Measurements from ENCODE around the gene CALR3. TPM values are rescaled to one million over a fixed set of nuclear protein-coding genes. Genes with fewer than 3 reads are reported as not detected.
"Not testable (repeated sequence)": the region's sequence is repeated elsewhere in the genome, so short reads cannot be mapped to it uniquely, and the experiment has no call there.

CALR3 gene
- total RNA-seq, 2 donors from 2014 or later = not detected

- Histone ChIP-seq H3K27ac (no peak overlapping the region), H3K9me3 (no peaks in the 10 kb centered on the region), H3K27me3 (no peaks in the 10 kb centered on the region), H3K36me3 (no peaks in the 10 kb centered on the region), H3K9ac (ENCODE audit: low read depth in 2 of 2, low read length in 2 of 2) (no peak overlapping the region), H3K4me1 (peaks cover 16% of the 10 kb centered on the region), H3K4me3 (no peak overlapping the region)
- no peak for DNase-seq
- no peak for TF ChIP-seq CTCF (IDR thresholded peaks at IDR 0.05)
- intact Hi-C loops (cut with DNase I) = no loop called here
Observed at GRCh38 chr19:16472992-16473391, 23.0 kb downstream of the CALR3 start.

- H3K9ac ChIP-seq (ENCODE audit: low read depth in 2 of 2, low read length in 2 of 2) = peak overlapping the region in 1 of 2 donors; percentile 67
- intact Hi-C loops (cut with DNase I) = not testable (repeated sequence)
- peak overlapping the region; percentile 69 for H3K27ac ChIP-seq
Observed at GRCh38 chr19:16472559-16472899, 23.4 kb downstream of the CALR3 start.

GRCh38 chr19:16470911-16471811 lies 24.8 kb downstream of the CALR3 start:
- H3K4me3 ChIP-seq = peak overlapping the region; percentile 99
- intact Hi-C loops (cut with DNase I) = no loop called here
- peak overlapping the region; percentile 69 for H3K27ac ChIP-seq
- no peaks in the 10 kb centered on the region for H3K36me3 ChIP-seq
- peak overlapping the region; percentile 85 to 88 for H3K9ac ChIP-seq (ENCODE audit: low read depth in 2 of 2, low read length in 2 of 2)
- no peak for TF ChIP-seq CTCF (IDR thresholded peaks at IDR 0.05)
- no peaks in the 10 kb centered on the region for H3K9me3 ChIP-seq
- peaks cover 16% of the 10 kb centered on the region for H3K4me1 ChIP-seq
- no peaks in the 10 kb centered on the region for H3K27me3 ChIP-seq
- DNase-seq = peak; percentile 44

More at GRCh38 chr19:16472559-16472899, 23.4 kb downstream of the CALR3 start:
- peak overlapping the region; percentile 99 for H3K4me3 ChIP-seq
- not testable (repeated sequence) for H3K9me3 ChIP-seq, H3K36me3 ChIP-seq, H3K27me3 ChIP-seq, DNase-seq
- H3K4me1 ChIP-seq = peaks cover 16% of the 10 kb centered on the region

GRCh38 chr19:16470541-16470910 lies 25.4 kb downstream of the CALR3 start:
- DNase-seq = no peak
- no peaks in the 10 kb centered on the region for H3K9me3 ChIP-seq
- H3K9ac ChIP-seq (ENCODE audit: low read depth in 2 of 2, low read length in 2 of 2) = peak overlapping the region in 1 of 2 donors; percentile 88
- intact Hi-C loops (cut with DNase I) = no loop called here
- H3K27ac ChIP-seq = no peak overlapping the region
- H3K4me1 ChIP-seq = peaks cover 16% of the 10 kb centered on the region
- peak overlapping the region; percentile 99 for H3K4me3 ChIP-seq
- no peaks in the 10 kb centered on the region for H3K27me3 ChIP-seq
- TF ChIP-seq CTCF (IDR thresholded peaks at IDR 0.05) = no peak
- no peaks in the 10 kb centered on the region for H3K36me3 ChIP-seq

GRCh38 chr19:16467581-16467980 lies 28.4 kb downstream of the CALR3 start:
- Histone ChIP-seq H3K4me1 (peaks cover 16% of the 10 kb centered on the region), H3K9ac (ENCODE audit: low read depth in 2 of 2, low read length in 2 of 2) (no peak overlapping the region), H3K36me3 (no peaks in the 10 kb centered on the region), H3K9me3 (no peaks in the 10 kb centered on the region), H3K27ac (no peak overlapping the region), H3K4me3 (no peak overlapping the region), H3K27me3 (no peaks in the 10 kb centered on the region)
- no peak for DNase-seq
- TF ChIP-seq CTCF (IDR thresholded peaks at IDR 0.05) = no peak
- intact Hi-C loops (cut with DNase I) = no loop called here

GRCh38 chr19:16466802-16467427 lies 29.1 kb downstream of the CALR3 start:
- DNase-seq; H3K27me3 ChIP-seq; H3K36me3 ChIP-seq; H3K9ac ChIP-seq (ENCODE audit: low read depth in 2 of 2, low read length in 2 of 2); intact Hi-C loops (cut with DNase I); H3K27ac ChIP-seq; H3K9me3 ChIP-seq; H3K4me3 ChIP-seq: not testable (repeated sequence)
- H3K4me1 ChIP-seq = peaks cover 16% of the 10 kb centered on the region
